Sigmoid colon (tissue), 3 donors: ENCODE data around the gene HNRNPC.

Source experiments
- CTCF ChIP-seq, 4 experiments: fragments of 450-650 bp in 3 of 4; fragments of 200-600 bp in 1 of 4; IDR thresholded peaks; one replicate each; pipeline ENCODE4 v1.5.1; 2016 to 2019; ENCODE audit warnings: antibody characterized with exemption in 4 of 4, mild to moderate bottlenecking in 3 of 4, moderate library complexity in 2 of 4
- POLR2A ChIP-seq, 2 donors: fragments of 450-650 bp; IDR thresholded peaks; one replicate each; pipeline ENCODE4 v1.6.1; 2016; ENCODE audit warnings: antibody characterized with exemption in 2 of 2, mild to moderate bottlenecking in 2 of 2, moderate library complexity in 2 of 2

GRCh38 chr14:21205678-21206581 is 63.3 kb downstream of the HNRNPC start:
- TF ChIP-seq CTCF (IDR thresholded peaks at IDR 0.05) (no peak), POLR2A (IDR thresholded peaks at IDR 0.05) (no peak)
